Pons (tissue), 1 donor: ENCODE data around the gene RBKS.
"Not testable (repeated sequence)": the region's sequence is repeated elsewhere in the genome, so short reads cannot be mapped to it uniquely, and the experiment has no call there.

Experiments used
- DNase-seq: peaks from one replicate; pipeline ENCODE4 v3.0.0-alpha.2; 2016; ENCODE audit warnings: low spot score

RBKS gene

DNA sequence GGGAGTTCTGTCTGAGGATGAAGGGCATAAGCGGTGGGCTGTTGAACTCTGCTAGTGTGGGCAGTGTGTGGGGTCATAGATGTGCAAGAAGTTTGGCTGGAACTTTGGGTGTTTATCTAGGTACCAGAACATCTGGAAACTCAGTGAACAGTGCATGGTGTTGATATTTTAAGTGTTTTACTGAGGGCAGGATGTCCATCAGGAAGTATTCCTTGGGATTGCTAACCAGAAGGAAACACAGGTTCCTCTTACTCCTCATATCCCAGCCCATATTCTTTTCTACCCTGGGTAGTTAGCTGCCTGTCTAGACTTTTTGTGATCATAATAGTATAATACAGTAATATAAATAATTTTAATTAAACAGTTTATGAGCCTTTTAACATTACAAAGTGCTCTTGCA, 15.9 kb upstream of the RBKS start:
- DNase-seq, result no peak

DNA sequence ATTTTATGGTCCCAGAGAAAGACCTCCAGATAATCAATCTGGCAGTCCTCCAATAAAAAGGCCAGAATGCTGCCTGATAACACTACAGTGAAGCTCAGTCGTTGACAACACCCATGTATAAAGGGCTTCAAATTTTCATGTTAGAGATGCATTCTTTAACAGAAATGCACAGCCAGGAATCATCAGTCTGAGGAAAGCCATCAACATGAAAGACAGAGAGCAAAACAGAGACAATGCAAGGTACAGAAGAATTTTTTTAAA, 14.1 kb upstream of the RBKS start:
- no peak for DNase-seq

DNA sequence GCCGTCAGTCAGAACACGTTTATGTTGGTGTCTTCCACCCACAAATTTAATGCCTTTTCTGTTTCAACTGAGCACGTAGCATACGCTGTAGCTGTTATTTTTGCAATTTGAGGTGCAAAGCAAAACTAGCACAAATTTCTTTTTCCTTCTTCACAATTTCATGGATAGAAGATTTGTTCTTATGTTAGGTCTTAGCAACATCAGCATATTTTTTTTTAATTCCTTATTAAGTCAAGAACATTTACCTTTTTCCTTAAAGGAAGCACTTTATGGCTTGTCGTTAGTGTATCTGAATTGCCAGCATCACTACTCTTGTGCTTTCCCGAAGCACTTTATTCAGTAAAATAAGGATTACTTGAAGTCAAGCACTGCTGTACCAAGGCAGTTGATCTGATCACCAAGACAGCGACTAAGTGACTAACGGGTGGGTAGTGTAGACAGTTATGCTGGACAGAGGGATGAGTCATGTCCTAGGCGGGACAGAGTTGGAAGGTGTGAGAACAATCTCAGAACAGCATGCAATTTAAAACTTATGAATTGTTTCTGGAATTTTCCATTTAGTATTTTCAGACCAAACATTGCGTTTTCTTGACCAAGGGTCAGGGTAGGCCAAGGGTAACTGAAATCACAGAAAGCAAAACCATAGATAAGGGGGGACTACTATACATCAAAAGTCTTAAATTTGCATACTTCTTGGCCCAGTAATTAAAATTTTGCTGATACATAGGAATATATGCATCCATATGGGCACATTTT, 13.6 kb upstream of the RBKS start:
- DNase-seq, result no peak

DNA sequence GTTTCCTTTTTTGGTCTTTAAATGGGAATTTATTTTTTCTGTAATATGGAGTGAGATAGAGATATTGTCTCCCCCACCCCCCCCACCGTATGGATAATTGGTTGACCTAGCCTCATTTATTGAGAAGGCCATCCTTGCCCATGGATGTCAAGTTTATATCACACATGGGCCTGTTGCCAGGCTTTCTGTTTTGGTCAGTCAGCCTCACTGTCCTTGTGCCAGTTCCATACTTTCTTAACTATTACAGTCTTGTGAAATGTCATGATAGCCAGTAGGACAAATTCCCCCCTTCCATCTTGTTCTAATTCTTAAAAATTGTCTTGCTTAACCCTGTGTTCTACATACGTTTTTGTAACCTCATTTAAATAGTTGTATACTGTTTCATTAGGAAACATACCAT, 12.8 kb upstream of the RBKS start:
- no peak for DNase-seq

DNA sequence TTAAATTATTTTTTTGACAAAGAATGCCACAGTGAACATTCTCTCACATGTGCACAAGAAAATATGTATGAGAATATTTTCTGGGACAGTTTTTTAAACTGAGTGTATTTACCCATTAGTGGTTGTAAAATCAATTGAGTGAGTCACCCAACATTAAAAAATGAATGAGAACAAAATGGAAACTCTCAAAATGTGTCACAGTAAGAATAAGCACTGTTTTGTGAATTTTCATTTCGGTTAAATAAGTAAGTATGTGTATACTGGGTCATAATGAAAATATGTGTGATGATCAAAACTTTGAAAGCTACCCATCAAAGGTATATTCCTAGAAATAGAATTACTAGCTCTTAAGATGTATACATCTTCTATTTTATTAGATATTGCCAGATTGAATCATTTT, 11.9 kb upstream of the RBKS start:
- DNase-seq, result no peak

DNA sequence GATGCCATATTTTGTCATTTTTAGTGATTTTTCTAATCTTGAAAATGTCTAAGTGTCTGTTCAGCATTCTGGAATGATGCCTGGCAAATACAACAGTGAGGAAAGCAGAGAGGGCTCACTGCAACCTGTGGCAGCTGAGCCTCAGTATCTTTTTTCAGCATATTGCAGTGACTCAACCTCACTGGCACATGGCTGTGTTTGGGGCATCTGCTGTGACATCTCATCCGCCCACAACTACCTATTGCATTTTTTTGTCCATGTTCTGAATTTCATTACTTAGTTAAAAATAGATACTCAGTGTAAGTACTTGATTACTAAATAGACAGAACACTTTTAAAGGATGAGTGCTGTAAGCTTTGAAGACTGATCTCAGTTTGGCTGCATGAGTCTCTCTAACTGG, 11.0 kb upstream of the RBKS start:
- no peak for DNase-seq

DNA sequence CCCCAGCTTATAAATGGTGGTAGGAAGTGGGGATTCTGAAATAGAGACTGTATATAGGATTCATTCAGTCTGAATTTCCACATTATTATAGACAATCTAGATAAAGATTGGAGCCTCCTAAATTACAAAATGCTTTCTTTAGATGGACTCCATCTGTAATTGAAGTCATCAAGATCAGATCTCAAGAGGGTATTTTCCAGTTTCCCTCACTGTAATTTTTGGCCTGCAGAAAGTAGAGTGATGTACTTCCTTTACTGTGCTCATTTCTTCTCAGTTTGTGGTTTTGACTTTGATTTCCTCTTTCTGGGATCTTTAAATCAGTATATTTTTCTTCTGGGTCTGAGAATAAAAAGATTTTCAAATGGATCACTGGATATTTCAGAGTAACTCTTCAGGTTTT, 7.5 kb upstream of the RBKS start:
- DNase-seq, result peak; percentile 43

DNA sequence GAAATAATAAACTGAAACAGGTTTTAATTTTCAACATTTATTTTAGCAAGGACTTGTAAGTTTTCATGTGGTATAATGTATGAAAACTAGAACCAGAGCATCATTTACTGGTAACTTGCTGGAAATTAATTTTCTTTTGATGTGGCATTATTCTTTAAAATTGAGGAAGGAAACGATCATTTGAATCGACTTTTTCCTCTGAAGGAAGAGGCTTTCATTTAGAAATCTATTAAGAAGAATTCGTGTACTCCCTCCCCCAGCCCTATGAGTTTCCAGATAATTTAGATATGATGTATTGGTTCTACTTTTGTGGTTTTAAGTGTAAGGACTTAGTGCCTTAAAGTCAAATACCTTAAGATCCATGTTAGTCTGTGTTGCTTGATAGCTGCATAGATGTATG, 2.8 kb upstream of the RBKS start:
- DNase-seq, result no peak

DNA sequence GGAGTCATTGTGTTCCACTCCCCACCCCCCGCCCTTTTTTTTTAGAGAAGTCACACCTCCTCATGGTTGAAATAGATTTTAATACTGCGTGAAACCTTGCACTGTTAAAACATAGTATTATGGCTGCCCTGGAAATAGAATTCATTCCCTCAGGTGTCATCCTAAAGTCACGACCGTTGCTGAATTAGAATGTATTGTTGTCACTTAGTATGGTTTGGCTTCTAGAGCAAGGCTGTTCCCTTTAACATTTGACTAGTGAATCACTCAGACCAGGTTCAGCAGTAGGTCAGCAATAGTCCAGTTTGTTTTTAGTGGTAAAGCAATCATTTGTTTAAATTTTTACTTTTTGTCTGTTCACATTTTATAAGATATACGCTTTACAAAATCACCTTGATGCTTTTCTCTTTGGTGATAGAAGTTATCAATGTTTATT, 1.5 kb upstream of the RBKS start:
- DNase-seq, result no peak

DNA sequence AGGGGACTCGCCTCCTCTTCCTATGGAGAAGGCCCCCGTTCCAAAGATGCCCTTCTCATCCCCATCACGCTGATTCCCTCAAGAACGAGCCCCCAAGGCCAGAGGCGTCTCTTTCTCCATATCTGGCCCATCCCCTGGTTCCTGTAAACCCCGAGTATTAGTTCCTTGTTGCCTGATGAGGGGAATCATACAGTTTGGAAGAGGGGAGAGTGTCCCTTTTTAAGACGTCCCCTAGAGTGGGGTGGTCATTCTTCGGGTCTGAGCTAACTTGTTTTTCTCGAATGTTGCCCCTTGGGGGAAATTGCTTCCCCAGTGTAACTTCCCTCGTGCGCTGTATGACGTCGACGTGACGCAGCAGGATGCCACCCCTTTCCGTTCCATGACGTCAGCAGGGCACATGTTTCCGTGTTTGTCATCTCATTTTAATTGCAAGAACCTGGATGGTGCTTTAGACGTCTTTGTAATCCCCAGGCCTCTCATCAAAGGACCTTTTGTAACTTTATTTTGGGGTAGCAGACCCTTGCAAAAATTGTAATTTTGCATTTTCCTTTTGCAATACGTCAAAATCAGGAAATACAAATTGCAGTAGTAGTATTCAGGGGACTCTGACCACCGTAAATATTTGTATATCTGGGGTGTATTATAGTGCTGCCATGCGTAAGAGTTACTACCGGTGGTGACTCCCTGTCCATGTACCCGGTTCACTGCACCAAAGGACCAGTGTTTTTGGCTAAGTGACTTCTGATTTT, 911 bp upstream of the RBKS start:
- DNase-seq, result peak; percentile 78

DNA sequence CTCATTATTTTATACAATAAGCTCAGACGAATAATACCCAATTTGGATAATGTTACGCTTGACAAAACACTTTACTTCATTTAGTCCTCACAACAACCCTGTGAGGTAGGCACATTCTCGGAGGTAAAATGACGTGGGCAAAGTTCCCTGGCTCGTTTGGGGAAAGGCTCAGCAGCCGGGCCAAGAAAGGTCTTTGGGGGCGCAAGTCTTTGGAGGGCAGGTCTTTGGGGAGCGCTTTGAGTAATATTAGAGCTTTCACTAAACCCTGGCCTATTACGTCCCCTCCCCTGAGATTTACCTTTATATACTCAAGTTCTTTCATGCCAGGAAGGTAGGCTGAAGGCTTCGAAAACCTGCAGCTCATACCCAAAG, 427 bp downstream of the RBKS start:
- peak; percentile 11 for DNase-seq

DNA sequence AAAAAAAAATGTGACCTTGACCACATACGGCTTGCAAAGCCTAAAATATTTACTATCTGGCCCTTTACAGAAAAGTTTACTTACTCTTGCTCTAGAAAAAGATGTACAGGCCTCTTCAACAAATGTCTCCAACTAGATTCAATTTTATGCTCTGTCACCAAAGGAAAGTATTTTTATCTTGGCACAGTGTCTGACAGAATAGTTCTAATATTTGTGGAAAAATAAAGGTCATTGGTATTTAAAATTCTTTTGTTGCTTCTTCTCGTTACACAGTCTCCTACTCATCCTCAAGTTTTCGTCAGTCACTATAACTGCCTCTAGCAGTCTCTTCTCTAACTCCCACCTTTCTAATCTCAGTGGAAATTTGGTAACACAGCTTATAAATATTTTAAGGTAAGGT, 1.4 kb downstream of the RBKS start:
- DNase-seq, result no peak

DNA sequence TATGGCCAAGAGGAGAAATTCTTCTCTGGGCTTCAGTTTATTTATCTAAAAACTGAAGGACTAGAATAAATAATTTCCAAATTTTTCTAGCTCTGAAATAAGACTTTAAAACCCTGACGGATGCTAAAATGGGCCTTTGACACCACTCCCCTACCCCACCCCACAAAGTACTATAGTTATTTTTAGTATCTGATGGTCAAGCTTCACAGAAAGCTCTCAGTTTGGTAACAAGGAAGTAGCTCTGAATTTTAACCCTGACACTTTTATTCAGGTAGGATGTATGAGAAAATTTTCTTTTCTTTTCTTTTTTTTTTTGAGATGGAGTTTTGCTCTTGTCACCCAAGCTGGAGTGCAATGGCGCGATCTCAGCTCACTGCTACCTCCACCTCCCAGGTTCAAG, 2.4 kb downstream of the RBKS start:
- no peak for DNase-seq

DNA sequence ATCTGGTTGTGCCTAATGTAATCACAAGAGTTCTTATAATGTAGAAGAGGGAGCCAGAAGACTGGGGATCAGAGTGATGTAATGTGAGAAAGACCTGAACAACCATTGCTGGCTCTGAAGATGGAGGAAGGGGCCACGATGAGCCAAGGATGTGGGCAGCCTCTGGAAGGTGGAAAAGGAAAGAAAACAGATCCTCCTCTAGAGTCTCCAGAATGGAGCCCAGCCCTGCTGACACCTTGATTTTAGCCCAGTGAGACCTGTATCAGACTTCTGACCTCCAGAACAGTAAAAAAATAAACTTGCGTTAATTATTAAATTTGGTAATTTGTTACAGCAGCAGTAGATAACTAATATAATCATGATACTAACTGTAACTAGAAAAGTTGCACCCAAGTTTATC, 3.1 kb downstream of the RBKS start:
- DNase-seq, result no peak

DNA sequence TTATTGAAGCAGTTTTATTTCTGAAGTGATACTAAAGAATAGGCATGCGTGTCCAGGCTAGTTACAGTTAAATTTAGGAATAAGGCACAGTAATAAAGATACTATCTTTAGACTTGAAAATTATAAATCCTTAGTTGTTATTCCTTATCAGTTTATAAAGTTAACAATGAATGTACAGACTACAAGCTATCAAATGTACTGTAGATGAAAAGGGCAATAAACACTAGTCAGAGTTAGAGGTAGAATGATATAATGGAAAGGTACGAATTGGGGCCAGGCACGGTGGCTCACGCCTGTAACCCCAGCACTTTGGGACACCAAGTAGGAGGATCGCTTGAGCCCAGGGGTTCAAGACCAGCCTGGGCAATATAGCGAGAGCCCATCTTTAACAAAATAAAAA, 3.9 kb downstream of the RBKS start:
- DNase-seq, result no peak

DNA sequence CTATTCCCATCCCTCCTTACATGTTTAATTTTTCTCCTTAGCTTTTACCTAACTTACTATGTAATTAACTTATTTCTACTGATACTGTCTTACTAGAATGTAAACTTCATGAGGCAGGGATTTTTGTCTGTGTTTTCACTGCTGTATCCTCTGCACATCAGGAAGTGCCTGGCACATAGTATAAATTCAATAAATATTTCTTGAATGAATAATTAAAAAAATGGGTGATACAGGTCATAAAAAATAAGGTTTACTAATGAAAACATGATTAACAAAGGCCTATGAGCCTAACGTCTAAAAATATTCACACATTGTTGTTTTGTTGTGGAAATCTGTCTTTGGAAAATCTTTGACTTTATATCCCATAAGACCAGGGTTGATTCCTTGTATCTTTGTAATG, 4.5 kb downstream of the RBKS start:
- DNase-seq, result no peak

DNA sequence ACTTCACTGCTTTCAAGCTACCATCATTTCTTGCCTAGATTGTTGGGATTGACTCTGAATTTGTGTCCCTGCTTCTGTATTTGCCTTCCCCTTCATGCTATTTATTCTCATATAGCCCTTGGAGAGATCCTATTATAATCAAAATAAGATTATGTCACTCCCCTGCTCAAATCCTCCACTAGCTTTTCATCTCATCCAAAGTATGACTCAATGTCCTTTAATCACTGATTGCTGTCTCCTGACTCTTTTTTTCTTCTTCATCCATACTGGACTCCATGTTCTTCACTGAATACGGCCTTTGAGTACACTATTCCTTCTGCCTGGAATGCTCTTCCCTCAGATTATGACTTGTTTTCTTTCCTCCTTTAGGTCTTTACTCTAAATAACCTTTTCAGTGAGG, 5.0 kb downstream of the RBKS start:
- no peak for DNase-seq

DNA sequence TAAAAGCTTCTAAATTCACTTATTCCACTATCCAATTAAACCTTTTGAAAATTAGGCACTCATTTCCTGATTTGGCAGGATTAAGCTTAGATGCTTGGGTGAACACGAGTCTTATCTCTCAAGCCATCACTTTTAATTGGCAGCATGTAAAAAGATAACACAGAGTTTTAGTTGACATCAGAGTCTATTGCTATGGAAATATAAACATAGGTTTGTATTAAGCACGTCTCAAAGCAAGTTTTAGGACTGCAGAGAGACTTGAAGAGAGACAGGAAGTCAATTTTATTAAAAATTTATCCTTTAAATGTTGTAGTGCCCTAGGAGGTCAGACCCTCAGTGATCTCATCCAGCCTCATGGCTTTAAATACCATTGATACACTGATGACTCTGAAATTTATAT, 5.6 kb downstream of the RBKS start:
- DNase-seq, result no peak

DNA sequence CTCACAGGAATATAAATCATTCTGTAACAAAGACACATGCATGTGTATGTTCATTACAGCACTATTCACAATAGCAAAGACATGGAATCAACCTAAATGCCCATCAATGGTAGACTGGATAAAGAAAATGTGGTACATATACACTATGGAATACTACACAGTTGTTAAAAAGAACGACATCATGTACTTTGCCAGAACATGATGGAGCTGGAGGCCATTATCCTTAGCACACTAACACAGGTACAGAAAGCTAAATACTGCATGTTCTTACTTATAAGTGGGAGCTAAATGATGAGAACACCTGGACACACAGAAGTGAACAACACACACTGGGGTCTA, 7.6 kb downstream of the RBKS start:
- not testable (repeated sequence) for DNase-seq

DNA sequence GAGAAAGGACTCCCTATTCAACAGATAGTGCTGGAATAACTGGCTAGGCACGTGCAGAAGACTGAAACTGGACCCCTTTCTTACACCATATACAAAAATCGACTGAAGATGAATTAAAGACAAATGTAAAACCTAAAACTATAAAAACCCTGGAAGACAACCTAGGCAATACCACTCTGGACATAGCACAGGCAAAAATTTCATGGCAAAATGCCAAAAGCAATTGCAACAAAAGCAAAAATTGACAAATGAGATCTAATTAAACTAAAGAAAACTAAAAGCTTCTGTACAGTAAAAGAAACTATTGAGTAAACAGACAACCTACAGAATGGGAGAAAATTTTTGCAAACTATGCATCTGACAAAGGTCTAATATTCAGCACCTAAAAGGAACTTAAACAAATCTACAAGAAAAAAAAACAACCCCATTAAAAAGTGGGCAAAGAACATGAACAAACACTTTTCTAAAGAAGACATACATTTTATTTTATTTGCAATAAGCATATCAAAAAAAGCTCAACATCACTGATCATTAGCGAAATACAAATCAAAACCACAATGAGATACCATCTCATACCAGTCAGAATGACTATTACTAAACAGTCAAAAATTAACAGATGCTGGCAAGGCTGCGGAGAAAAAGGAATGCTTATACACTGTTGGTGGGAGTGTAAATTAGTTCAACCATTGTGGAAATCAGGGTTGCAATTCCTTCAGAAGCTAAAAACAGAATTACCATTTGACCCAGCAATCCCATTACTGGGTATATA, 8.2 kb downstream of the RBKS start:
- DNase-seq, result not testable (repeated sequence)

DNA sequence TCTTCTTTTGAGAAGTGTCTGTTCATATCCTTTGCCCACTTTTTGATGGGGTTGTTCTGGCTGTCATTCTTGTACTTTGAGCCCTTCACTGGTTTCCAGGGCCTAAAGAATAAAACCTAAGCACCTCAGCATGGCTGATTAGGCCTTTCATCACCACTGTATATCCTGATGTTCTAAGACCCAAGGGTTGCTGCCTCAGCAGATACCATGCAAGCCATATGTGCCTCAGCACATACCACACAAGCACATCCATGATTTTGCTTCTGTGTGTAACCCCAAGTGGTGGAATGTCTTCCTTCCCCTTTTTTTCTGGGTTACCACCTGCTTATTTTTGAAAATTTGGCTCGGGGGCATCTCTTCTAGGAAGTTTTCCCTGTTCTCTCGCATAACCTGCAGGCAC, 11.4 kb downstream of the RBKS start:
- no peak for DNase-seq

DNA sequence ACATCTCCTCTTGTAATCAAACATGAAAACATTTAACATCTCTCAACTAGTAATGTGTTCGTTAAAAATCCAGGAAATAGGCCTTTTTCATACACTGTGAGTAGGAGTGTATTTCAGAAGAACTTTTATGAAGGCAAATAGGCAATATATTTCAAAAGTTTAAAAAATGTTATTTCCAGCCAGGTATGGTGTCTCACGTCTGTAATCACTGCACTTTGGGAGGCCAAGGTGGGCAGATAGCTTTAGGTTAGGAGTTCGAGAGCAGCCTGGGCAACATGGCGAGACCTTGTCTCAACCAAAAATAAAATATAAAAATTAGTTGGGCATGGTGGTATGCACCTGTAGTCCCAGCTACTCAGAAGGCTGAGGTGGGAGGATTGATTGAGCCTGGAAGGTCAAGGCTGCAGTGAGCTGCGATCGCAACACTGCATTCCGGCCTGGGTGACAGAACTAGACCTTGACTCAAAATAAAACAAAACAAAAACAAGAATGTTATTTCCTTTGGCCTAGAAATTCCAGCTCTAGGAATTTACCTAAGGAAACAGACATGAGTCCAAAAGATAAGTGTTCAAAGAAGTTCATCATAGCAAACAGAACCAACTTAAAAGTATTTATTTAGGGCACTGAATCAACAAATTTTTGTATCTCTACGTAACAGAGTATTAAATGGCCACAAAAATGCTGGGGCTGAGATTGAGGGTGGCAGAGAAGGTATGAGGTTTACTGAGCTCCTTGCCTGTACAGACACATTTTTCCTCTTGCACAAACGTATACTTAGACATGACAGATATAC, 14.9 kb downstream of the RBKS start:
- no peak for DNase-seq

DNA sequence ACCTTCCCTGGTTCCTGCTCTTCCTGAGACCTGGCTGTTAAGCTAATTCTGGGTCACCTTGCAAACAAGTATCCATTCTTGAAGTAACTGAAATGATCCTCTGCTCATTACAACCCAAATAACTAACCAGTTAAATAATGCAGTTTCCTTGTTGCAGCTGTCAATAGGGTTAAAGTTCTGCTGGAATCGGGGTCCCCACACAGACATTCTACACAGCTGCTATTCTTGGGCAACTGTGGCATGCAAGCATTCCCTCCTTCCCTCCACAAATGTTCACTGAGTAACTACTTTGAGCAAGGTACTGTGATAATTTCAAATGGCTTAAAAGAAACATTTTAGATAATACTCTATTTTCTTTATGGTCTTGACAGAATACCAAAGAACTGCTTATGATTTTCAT, 17.1 kb downstream of the RBKS start:
- no peak for DNase-seq
